Prostate gland (tissue), 2 donors: ENCODE results near the gene SCO1. TPM values are rescaled to one million over a fixed set of nuclear protein-coding genes. Genes with fewer than 3 reads are reported as not detected.
"Not testable (repeated sequence)": the region's sequence is repeated elsewhere in the genome, so short reads cannot be mapped to it uniquely, and the experiment has no call there.

Experiments
- DNase-seq: peaks from one replicate; pipeline ENCODE4 v3.0.0-alpha.2; 2019; ENCODE audit warnings: low spot score
- H3K27ac ChIP-seq, 2 donors: fragments of 200-600 bp; sonication (generic); 2 replicates each; pipeline ENCODE4 v1.5.1; 2017 to 2019
- H3K27me3 ChIP-seq: fragments of 200-600 bp; sonication (generic); replicated peaks from 2 replicates; pipeline ENCODE4 v1.5.1; 2019; ENCODE audit not compliant: insufficient read depth
- H3K36me3 ChIP-seq, 2 donors: fragments of 200-600 bp; sonication (generic); 1 replicate in 1 of 2; 2 replicates in 1 of 2; pipeline versions ENCODE4 v1.5.1 to v1.8.1; 2017 to 2019
- H3K4me1 ChIP-seq: fragments of 200-600 bp; sonication (generic); replicated peaks from 2 replicates; pipeline ENCODE4 v1.5.1; 2019
- H3K4me3 ChIP-seq, 2 donors: fragments of 200-600 bp; sonication (generic); 2 replicates each; pipeline ENCODE4 v1.5.1; 2017 to 2019
- H3K9me3 ChIP-seq: fragments of 200-600 bp; sonication (generic); 2 replicates; pipeline ENCODE4 v1.5.1; 2017
- CTCF ChIP-seq, 4 experiments: fragments of 200-600 bp in 2 of 4; fragments of 450-650 bp in 2 of 4; sonication (generic) in 2 of 4; IDR thresholded peaks; 1 replicate in 3 of 4; 2 replicates in 1 of 4; pipeline ENCODE4 v1.5.1; 2016 to 2019; ENCODE audit warnings: antibody characterized with exemption in 4 of 4, mild to moderate bottlenecking in 2 of 4, moderate library complexity in 2 of 4
- POLR2A ChIP-seq: fragments of 450-650 bp; IDR thresholded peaks from one replicate; pipeline ENCODE4 v1.6.1; 2016; ENCODE audit warnings: antibody characterized with exemption, mild to moderate bottlenecking
- POLR2AphosphoS5 ChIP-seq: sonication (generic); formaldehyde crosslinking; IDR thresholded peaks from one replicate; pipeline ENCODE4 v1.6.1; 2017; ENCODE audit warnings: antibody characterized with exemption
- WGBS: methylation state at CpG from one replicate; pipeline ENCODE4 v1.1.5; 2018; 5-methylcytosine and 5-hydroxymethylcytosine counted together
- intact Hi-C: fragments of 100-400 bp; cut with DNase I; formaldehyde crosslinking; loops from one replicate; pipeline ENCODE4 v1.14.2; 2022
- total RNA-seq, 2 donors: library from RNA; depleted of rRNA; stranded (reverse); fragments of >200 nt; gene quantifications; one replicate each; pipeline ENCODE4 v1.1.0, GENCODE V29; 2016

SCO1 gene
- total RNA-seq, 2 donors from 2014 or later, result 21.7 to 38.3 TPM

- Histone ChIP-seq H3K4me3 (no peak overlapping the region), H3K36me3 (no peaks in the 10 kb centered on the region), H3K9me3 (no peaks in the 10 kb centered on the region), H3K4me1 (peaks cover 3% of the 10 kb centered on the region), H3K27ac (peak overlapping the region; percentile 96 to 97), H3K27me3 (no peaks in the 10 kb centered on the region)
- TF ChIP-seq POLR2AphosphoS5, result no peak
- TF ChIP-seq CTCF (IDR thresholded peaks at IDR 0.05), result no peak
- no peak for TF ChIP-seq POLR2A
- WGBS, result 89% methylated on average over 6 of the region's 6 CpGs
- intact Hi-C loops, result loop anchor here (2.0 to 10.0 kb wide), 2 partner anchors 33 to 1263 kb away; partner anchors contain the start of gene ZNF18
- no peak for DNase-seq
Measured at GRCh38 chr17:10731408-10731879, 34.1 kb upstream of the SCO1 start.

GRCh38 chr17:10730247-10730646 lies 32.9 kb upstream of the SCO1 start:
- not testable (repeated sequence) for H3K4me1 ChIP-seq, H3K9me3 ChIP-seq, H3K27me3 ChIP-seq, DNase-seq, H3K36me3 ChIP-seq
- Histone ChIP-seq H3K27ac (peak overlapping the region; percentile 96 to 97), H3K4me3 (peak overlapping the region; percentile 52 to 63)
- 22% methylated on average over 15 of the region's 15 CpGs for WGBS
- intact Hi-C loops, result loop anchor here (2.0 to 10.0 kb wide), 2 partner anchors 31 to 1265 kb away; partner anchors contain the start of gene ZNF18

GRCh38 chr17:10729334-10730193 lies 32.2 kb upstream of the SCO1 start, which contains the start of gene TMEM220:
TSS of gene TMEM220 (minus strand) at chr17:10730023. CDS start at chr17:10729851, 172 bp downstream.
- Histone ChIP-seq H3K27me3 (no peaks in the 10 kb centered on the region), H3K9me3 (no peaks in the 10 kb centered on the region), H3K4me3 (peak within 1 kb of the TSS; percentile 52 to 63), H3K27ac (peak within 1 kb of the TSS; percentile 96 to 97), H3K4me1 (peaks cover 3% of the 10 kb centered on the region), H3K36me3 (no peaks in the 10 kb centered on the region)
- WGBS, result 1% methylated on average over 77 of the region's 79 CpGs
- peak; percentile 66 for DNase-seq
- intact Hi-C loops, result loop anchor here (2.0 to 10.0 kb wide), 2 partner anchors 31 to 1265 kb away; partner anchors contain the start of gene ZNF18
- TF ChIP-seq CTCF (IDR thresholded peaks at IDR 0.05) (no peak), POLR2AphosphoS5 (peak; percentile 45), POLR2A (peak; percentile 63)

- TF ChIP-seq POLR2A (no peak), POLR2AphosphoS5 (no peak), CTCF (IDR thresholded peaks at IDR 0.05) (no peak)
- Histone ChIP-seq H3K36me3 (no peaks in the 10 kb centered on the region), H3K27me3 (no peaks in the 10 kb centered on the region), H3K4me3 (no peak overlapping the region), H3K4me1 (peaks cover 3% of the 10 kb centered on the region), H3K27ac (peak overlapping the region; percentile 96 to 97), H3K9me3 (no peaks in the 10 kb centered on the region)
- 95% methylated on average over 10 of the region's 10 CpGs for WGBS
- DNase-seq, result no peak
- intact Hi-C loops, result no loop called here
Measured at GRCh38 chr17:10728331-10728892, 31.1 kb upstream of the SCO1 start.

GRCh38 chr17:10727192-10727591 lies 29.9 kb upstream of the SCO1 start:
- WGBS, result 84% methylated on average over 5 of the region's 5 CpGs
- TF ChIP-seq CTCF (IDR thresholded peaks at IDR 0.05) (no peak), POLR2AphosphoS5 (no peak), POLR2A (no peak)
- H3K27ac ChIP-seq, result peak overlapping the region in 1 of 2 donors; percentile 30
- intact Hi-C loops, result no loop called here
- H3K4me3 ChIP-seq, result no peak overlapping the region
- H3K27me3 ChIP-seq, result no peaks in the 10 kb centered on the region
- no peaks in the 10 kb centered on the region for H3K36me3 ChIP-seq
- DNase-seq, result no peak
- H3K4me1 ChIP-seq, result peaks cover 3% of the 10 kb centered on the region
- H3K9me3 ChIP-seq, result no peaks in the 10 kb centered on the region
